HG03060 (cell line): ENCODE measurements around the gene BBOX1.
"Not testable (repeated sequence)": the region's sequence is repeated elsewhere in the genome, so short reads cannot be mapped to it uniquely, and the experiment has no call there.

Experiments
- ATAC-seq: cut with Tn5 transposase; IDR thresholded peaks from one replicate; pipeline ENCODE4 v1.9.1; 2021; ENCODE audit warnings: low read depth, moderate number of reproducible peaks; ENCODE audit not compliant: unreplicated experiment

Gene BBOX1

GRCh38 chr11:27040302-27041115, at the start of gene BBOX1:
BBOX1 (plus strand) TSS chr11:27040815; CDS start chr11:27055431, 14,616 bp downstream.
- ATAC-seq = no peak

GRCh38 chr11:26992031-26992541, 48.5 kb upstream of the BBOX1 start:
- ATAC-seq = no peak

- ATAC-seq = no peak
Measured at GRCh38 chr11:26993965-26994457, 46.6 kb upstream of the BBOX1 start, which contains the start of gene FIBIN. FIBIN (plus strand) TSS chr11:26994112; CDS start chr11:26994527, 415 bp downstream.

GRCh38 chr11:26994631-26995095, 46.0 kb upstream of the BBOX1 start:
- ATAC-seq = no peak

GRCh38 chr11:26995701-26996460, 44.7 kb upstream of the BBOX1 start:
- ATAC-seq = no peak

GRCh38 chr11:26997378-26997777, 43.2 kb upstream of the BBOX1 start:
- no peak for ATAC-seq

GRCh38 chr11:27001136-27001730, 39.4 kb upstream of the BBOX1 start:
- ATAC-seq = not testable (repeated sequence)

GRCh38 chr11:27002431-27002830, 38.2 kb upstream of the BBOX1 start:
- ATAC-seq = no peak

GRCh38 chr11:27002838-27003237, 37.8 kb upstream of the BBOX1 start:
- no peak for ATAC-seq

GRCh38 chr11:27004103-27004502, 36.5 kb upstream of the BBOX1 start:
- no peak for ATAC-seq

- ATAC-seq = no peak
Measured at GRCh38 chr11:27008811-27009535, 31.6 kb upstream of the BBOX1 start.

- ATAC-seq = no peak
Measured at GRCh38 chr11:27011560-27012233, 28.9 kb upstream of the BBOX1 start.

- ATAC-seq = no peak
Measured at GRCh38 chr11:27012234-27012921, 28.2 kb upstream of the BBOX1 start.

- ATAC-seq = no peak
Measured at GRCh38 chr11:27013781-27014361, 26.7 kb upstream of the BBOX1 start.

- no peak for ATAC-seq
Measured at GRCh38 chr11:27018902-27019529, 21.6 kb upstream of the BBOX1 start.

GRCh38 chr11:27020751-27021150, 19.9 kb upstream of the BBOX1 start:
- ATAC-seq = no peak

- ATAC-seq = no peak
Measured at GRCh38 chr11:27022659-27023251, 17.9 kb upstream of the BBOX1 start.

- ATAC-seq = no peak
Measured at GRCh38 chr11:27024865-27025264, 15.8 kb upstream of the BBOX1 start.
